Fibroblast of skin of left biceps (primary cell): ENCODE results near the gene C11orf21.

Experiments used
- DNase-seq, 2 experiments: peaks; one replicate each; pipeline ENCODE4 v3.0.0-alpha.2; 2013; ENCODE audit warnings: low read depth in 2 of 2

The C11orf21 gene

GRCh38 chr11:2260491-2261364 lies 41.0 kb downstream of the C11orf21 start:
- no peak for DNase-seq

- no peak for DNase-seq
Observed at GRCh38 chr11:2259897-2260451, 41.7 kb downstream of the C11orf21 start.

- DNase-seq: no peak
Observed at GRCh38 chr11:2259466-2259830, 42.3 kb downstream of the C11orf21 start.

GRCh38 chr11:2258501-2259465 lies 42.9 kb downstream of the C11orf21 start:
- DNase-seq: no peak

GRCh38 chr11:2256951-2257700 lies 44.6 kb downstream of the C11orf21 start:
- no peak for DNase-seq

- DNase-seq: no peak
Observed at GRCh38 chr11:2256293-2256913, 45.3 kb downstream of the C11orf21 start.

GRCh38 chr11:2252018-2252417 lies 49.7 kb downstream of the C11orf21 start:
- no peak for DNase-seq

GRCh38 chr11:2251138-2251537 lies 50.6 kb downstream of the C11orf21 start:
- no peak for DNase-seq

GRCh38 chr11:2250485-2250884 lies 51.2 kb downstream of the C11orf21 start:
- no peak for DNase-seq

GRCh38 chr11:2250041-2250440 lies 51.7 kb downstream of the C11orf21 start:
- DNase-seq: no peak

GRCh38 chr11:2249189-2249916 lies 52.4 kb downstream of the C11orf21 start:
- no peak for DNase-seq

GRCh38 chr11:2248762-2249161 lies 53.0 kb downstream of the C11orf21 start:
- DNase-seq: no peak

GRCh38 chr11:2248242-2248641 lies 53.5 kb downstream of the C11orf21 start:
- DNase-seq: no peak

- no peak for DNase-seq
Observed at GRCh38 chr11:2247496-2247895, 54.2 kb downstream of the C11orf21 start.
